PC-9 (cell line): ENCODE results near the gene ARHGAP32.

ENCODE experiments used
- EZH2 ChIP-seq: fragments of 200-600 bp; sonication (generic); IDR thresholded peaks from 2 replicates; pipeline ENCODE4 v1.8.0; 2017; ENCODE audit warnings: antibody characterized with exemption, low read depth
- TF ChIP-seq, protein P1 (sequence below): fragments of 200-600 bp; sonication (generic); conservative IDR thresholded peaks from 2 replicates; pipeline ENCODE4 v1.6.1; 2017; ENCODE audit warnings: mixed run types, antibody characterized with exemption, mild to moderate bottlenecking, moderate library complexity

DNA sequence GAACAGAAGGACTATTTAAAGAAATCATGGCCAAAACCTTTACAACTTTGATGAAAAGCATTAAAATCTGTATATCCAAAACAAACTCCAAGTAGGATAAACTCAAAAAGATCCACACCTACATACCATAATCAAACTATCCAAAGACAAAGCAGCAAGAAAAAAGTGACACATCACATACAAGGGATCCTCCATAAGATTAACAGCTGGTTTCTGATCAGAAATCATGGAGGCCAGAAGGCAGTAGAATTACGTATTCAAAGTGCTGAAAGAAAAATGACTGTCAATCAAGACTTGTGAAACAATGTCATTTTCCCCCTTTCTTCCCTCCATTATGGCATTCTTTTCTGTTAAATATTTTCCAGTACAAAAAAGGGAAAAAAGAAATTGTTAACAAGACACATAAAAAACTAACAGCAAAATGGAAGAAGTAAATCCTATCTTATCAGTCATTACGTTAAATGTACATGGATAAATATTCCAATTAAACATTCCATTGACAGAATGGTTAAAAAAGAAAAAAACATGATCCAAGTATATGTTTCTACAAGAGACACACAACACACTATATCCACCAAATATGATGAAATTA lies 34.2 kb upstream of the ARHGAP32 start:
- TF ChIP-seq, protein P1, sequence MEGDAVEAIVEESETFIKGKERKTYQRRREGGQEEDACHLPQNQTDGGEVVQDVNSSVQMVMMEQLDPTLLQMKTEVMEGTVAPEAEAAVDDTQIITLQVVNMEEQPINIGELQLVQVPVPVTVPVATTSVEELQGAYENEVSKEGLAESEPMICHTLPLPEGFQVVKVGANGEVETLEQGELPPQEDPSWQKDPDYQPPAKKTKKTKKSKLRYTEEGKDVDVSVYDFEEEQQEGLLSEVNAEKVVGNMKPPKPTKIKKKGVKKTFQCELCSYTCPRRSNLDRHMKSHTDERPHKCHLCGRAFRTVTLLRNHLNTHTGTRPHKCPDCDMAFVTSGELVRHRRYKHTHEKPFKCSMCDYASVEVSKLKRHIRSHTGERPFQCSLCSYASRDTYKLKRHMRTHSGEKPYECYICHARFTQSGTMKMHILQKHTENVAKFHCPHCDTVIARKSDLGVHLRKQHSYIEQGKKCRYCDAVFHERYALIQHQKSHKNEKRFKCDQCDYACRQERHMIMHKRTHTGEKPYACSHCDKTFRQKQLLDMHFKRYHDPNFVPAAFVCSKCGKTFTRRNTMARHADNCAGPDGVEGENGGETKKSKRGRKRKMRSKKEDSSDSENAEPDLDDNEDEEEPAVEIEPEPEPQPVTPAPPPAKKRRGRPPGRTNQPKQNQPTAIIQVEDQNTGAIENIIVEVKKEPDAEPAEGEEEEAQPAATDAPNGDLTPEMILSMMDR: no peak
- no peak for TF ChIP-seq EZH2
